GM12878 (cell line): ENCODE data around the gene ABR. TPM values are rescaled to one million over a fixed set of nuclear protein-coding genes. Genes with fewer than 3 reads are reported as not detected.

ENCODE experiments used
- BHLHE40 ChIP-seq, 2 experiments: fragments of 450-650 bp in 1 of 2; IDR thresholded peaks; 2 replicates each; pipeline ENCODE4 v1.6.1; 2011 to 2017; ENCODE audit warnings: low read depth in 2 of 2, borderline replicate concordance in 1 of 2, improper control_type of control experiment in 1 of 2, low read length in 1 of 2, mild to moderate bottlenecking in 1 of 2
- IKZF1 ChIP-seq: fragments of 450-650 bp; conservative IDR thresholded peaks from 2 replicates; pipeline ENCODE4 v1.6.1; 2017; ENCODE audit warnings: antibody characterized with exemption, mild to moderate bottlenecking
- IKZF2 ChIP-seq, 2 experiments: fragments of 450-650 bp; IDR thresholded peaks; 2 replicates each; pipeline ENCODE4 v1.6.1; 2017; ENCODE audit warnings: mild to moderate bottlenecking in 2 of 2, moderate library complexity in 2 of 2
- MEF2A ChIP-seq: IDR thresholded peaks from 2 replicates; pipeline ENCODE4 v1.6.1; 2011; ENCODE audit warnings: low read depth, mild to moderate bottlenecking, low read length, moderate library complexity; ENCODE audit not compliant: insufficient read depth
- RAD21 ChIP-seq: IDR thresholded peaks from 2 replicates; pipeline ENCODE4 v1.6.1; 2011; ENCODE audit warnings: mild to moderate bottlenecking, low read depth, low read length, moderate library complexity; ENCODE audit not compliant: insufficient read depth
- RB1 ChIP-seq: fragments of 450-650 bp; formaldehyde crosslinking; IDR thresholded peaks from 2 replicates; pipeline ENCODE4 v1.6.1; 2017; ENCODE audit warnings: mild to moderate bottlenecking, borderline replicate concordance
- YY1 ChIP-seq: IDR thresholded peaks from 2 replicates; pipeline ENCODE4 v1.6.1; 2011; ENCODE audit warnings: low read depth, mild to moderate bottlenecking, low read length
- ZNF274 ChIP-seq: IDR thresholded peaks from one replicate; pipeline ENCODE4 v1.8.0; 2011; ENCODE audit not compliant: insufficient read length, insufficient read depth
- ZNF384 ChIP-seq: IDR thresholded peaks from 2 replicates; pipeline ENCODE4 v1.6.1; 2012; ENCODE audit warnings: low read depth, mild to moderate bottlenecking, low read length, improper control_type of control experiment, borderline replicate concordance
- polyA plus RNA-seq, 11 experiments: library from polyadenylated mRNA; depleted of rRNA in 4 of 11; unstranded in 6 of 11; stranded (reverse) in 5 of 11; fragments of >200 nt; fragmentation: Nextera tagmentation in 4 of 11; fragmentation: Illumina TruSeq in 1 of 11; extraction: Ambion mirVana in 4 of 11; extraction: Trizol in 1 of 11; gene quantifications; 1 replicate in 1 of 11; 2 replicates in 10 of 11; pipeline versions ENCODE4 v1.2.1 to v1.2.3, GENCODE V29; 2011 to 2016; ENCODE audit warnings: inconsistent platforms in 2 of 11, missing spikeins in 2 of 11, low read depth in 1 of 11
- total RNA-seq, 4 experiments: library from RNA; depleted of rRNA in 3 of 4; stranded (reverse); fragments of >200 nt in 3 of 4; fragmentation: Illumina TruSeq in 1 of 4; extraction: Trizol in 1 of 4; gene quantifications; 2 replicates each; pipeline versions ENCODE4 v1.2.1 to v1.2.3, GENCODE V29; 2013 to 2021
- TF ChIP-seq, protein P1 (sequence below): fragments of 450-650 bp; IDR thresholded peaks from 2 replicates; pipeline ENCODE4 v1.6.1; 2016; ENCODE audit warnings: mild to moderate bottlenecking

The ABR gene
- total and polyA plus RNA-seq, 10 of the 15 experiments (the other 5 are each of a cell fraction or from before 2014, with no cell fraction given), result 1.4 to 112 (median 30.0) TPM

GRCh38 chr17:980406-981291 lies 199.1 kb downstream of the ABR start (continued):
- peak; percentile 96 for TF ChIP-seq ZNF384
- TF ChIP-seq YY1, result peak; percentile 44; the same call in 1 of the 2 replicates
- peak; percentile 54; the same call in 1 of the 2 replicates for TF ChIP-seq RB1
- no peak for TF ChIP-seq IKZF2 (IDR thresholded peaks at IDR 0.05)
- peak; percentile 93 for TF ChIP-seq RAD21
- TF ChIP-seq, protein P1, sequence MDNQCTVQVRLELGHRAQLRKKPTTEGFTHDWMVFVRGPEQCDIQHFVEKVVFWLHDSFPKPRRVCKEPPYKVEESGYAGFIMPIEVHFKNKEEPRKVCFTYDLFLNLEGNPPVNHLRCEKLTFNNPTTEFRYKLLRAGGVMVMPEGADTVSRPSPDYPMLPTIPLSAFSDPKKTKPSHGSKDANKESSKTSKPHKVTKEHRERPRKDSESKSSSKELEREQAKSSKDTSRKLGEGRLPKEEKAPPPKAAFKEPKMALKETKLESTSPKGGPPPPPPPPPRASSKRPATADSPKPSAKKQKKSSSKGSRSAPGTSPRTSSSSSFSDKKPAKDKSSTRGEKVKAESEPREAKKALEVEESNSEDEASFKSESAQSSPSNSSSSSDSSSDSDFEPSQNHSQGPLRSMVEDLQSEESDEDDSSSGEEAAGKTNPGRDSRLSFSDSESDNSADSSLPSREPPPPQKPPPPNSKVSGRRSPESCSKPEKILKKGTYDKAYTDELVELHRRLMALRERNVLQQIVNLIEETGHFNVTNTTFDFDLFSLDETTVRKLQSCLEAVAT, result 0 out of 2 replicates have a peak, but pooled peaks have one; percentile 15
- TF ChIP-seq IKZF1, result no peak
- TF ChIP-seq MEF2A, result no peak
- peak in 1 of 2 experiments; percentile 10; a peak in 1 of 4 replicates for TF ChIP-seq BHLHE40 (IDR thresholded peaks at IDR 0.05; ENCODE audit: borderline replicate concordance in 1 of 2, low read depth in 2 of 2, low read length in 1 of 2)
- TF ChIP-seq ZNF274, result no peak
- TF ChIP-seq, all 136 proteins: peak for 10
